ENCODE data around the gene CHD9. TPM values are rescaled to one million over a fixed set of nuclear protein-coding genes. Genes with fewer than 3 reads are reported as not detected.

The CHD9 gene
- total and polyA plus RNA-seq, 7 donors, result 13.8 to 88.5 (median 55.5) TPM

DNA sequence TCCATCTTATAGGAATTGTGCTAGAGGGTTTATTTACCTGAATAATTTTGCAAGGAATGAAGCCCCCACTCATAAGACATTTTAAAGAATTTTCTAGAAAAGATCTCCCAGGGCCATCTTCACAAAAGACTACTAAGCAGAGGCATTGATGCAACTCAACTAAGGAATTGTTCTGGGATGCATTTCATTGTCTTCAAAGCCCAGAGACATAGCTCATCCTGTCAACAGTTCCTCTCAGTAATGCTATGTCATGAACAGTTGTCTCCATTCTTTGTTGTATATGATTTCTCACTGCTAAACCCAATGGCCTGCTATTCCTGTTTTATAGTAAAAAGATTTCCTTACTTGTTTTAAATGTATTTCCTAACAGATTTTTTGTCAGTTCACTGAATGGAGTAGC, 242.7 kb downstream of the CHD9 start:
- Histone ChIP-seq H3K9me3 (no peaks in the 10 kb centered on the region), H3K27me3 (no peaks in the 10 kb centered on the region), H3K4me3 (no peak overlapping the region), H3K27ac (no peak overlapping the region), H3K36me3 (peaks cover 21 to 96% (median 37%) of the 10 kb centered on the region in 4 donors), H3K4me1 (no peaks in the 10 kb centered on the region)
- no peak for TF ChIP-seq POLR2A (IDR thresholded peaks at IDR 0.05)
- TF ChIP-seq, protein P1, sequence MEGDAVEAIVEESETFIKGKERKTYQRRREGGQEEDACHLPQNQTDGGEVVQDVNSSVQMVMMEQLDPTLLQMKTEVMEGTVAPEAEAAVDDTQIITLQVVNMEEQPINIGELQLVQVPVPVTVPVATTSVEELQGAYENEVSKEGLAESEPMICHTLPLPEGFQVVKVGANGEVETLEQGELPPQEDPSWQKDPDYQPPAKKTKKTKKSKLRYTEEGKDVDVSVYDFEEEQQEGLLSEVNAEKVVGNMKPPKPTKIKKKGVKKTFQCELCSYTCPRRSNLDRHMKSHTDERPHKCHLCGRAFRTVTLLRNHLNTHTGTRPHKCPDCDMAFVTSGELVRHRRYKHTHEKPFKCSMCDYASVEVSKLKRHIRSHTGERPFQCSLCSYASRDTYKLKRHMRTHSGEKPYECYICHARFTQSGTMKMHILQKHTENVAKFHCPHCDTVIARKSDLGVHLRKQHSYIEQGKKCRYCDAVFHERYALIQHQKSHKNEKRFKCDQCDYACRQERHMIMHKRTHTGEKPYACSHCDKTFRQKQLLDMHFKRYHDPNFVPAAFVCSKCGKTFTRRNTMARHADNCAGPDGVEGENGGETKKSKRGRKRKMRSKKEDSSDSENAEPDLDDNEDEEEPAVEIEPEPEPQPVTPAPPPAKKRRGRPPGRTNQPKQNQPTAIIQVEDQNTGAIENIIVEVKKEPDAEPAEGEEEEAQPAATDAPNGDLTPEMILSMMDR (IDR thresholded peaks at IDR 0.05), result no peak
- intact Hi-C loops (cut with DNase I), result no loop called here
- DNase-seq, result no peak

DNA sequence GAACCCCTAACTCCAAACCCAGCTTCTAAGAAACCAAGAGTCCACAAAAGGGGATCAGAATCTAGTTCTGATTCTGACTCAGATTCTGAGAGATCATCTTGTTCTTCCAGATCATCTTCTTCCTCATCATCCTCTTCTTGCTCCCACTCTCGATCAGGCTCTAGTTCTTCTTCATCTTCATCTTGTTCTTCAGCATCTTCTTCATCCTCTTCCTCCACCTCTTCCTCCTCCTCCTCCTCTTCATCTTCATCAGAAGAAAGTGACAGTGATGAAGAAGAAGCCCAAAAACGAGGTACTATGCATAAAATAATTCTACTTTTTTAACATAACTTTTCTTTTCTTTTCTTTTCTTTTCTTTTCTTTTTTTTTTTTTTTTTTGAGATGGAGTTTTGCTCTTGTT, 249.5 kb downstream of the CHD9 start:
- H3K36me3 ChIP-seq, result peaks cover 30 to 94% (median 46%) of the 10 kb centered on the region in 4 donors
- H3K27me3 ChIP-seq, result no peaks in the 10 kb centered on the region
- H3K9me3 ChIP-seq, result no peaks in the 10 kb centered on the region
- TF ChIP-seq, protein P1 (IDR thresholded peaks at IDR 0.05), result no peak
- no peak for TF ChIP-seq POLR2A (IDR thresholded peaks at IDR 0.05)
- no peak for TF ChIP-seq EP300 (IDR thresholded peaks at IDR 0.05)
- TF ChIP-seq POLR2AphosphoS5 (IDR thresholded peaks at IDR 0.05), result no peak
- no peak for DNase-seq
- H3K4me1 ChIP-seq, result no peaks in the 10 kb centered on the region
- no peak overlapping the region for H3K27ac ChIP-seq
- no peak overlapping the region for H3K4me3 ChIP-seq
- WGBS, 2 donors, result 88 to 91% methylated on average over 2 of the region's 2 CpGs
- intact Hi-C loops (cut with DNase I), result no loop called here

DNA sequence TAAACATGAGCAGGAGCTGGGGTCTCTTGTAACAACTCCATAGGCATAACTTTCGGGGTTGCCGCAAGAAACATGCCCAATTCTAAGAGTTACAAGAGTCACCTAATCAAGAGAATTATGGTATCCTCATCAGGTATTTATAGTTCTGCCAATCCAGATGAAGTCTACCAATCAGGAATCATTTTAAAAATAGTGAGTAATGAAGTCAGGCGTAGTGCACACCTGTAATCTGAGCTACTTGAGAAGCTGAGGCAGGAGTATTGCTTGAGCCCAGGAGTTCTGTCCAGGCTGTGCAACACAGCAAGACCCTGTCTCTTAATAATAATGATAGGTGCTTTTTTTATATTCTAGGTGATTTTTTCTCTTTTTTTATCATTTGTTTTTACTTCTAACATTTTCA, 251.0 kb downstream of the CHD9 start:
- Histone ChIP-seq H3K4me1 (no peaks in the 10 kb centered on the region), H3K36me3 (peaks cover 24 to 94% (median 43%) of the 10 kb centered on the region in 4 donors), H3K27me3 (no peaks in the 10 kb centered on the region), H3K9me3 (no peaks in the 10 kb centered on the region), H3K27ac (no peak overlapping the region), H3K4me3 (no peak overlapping the region)
- DNase-seq, result no peak
- intact Hi-C loops (cut with DNase I), result no loop called here
- TF ChIP-seq POLR2A (IDR thresholded peaks at IDR 0.05), result no peak
- no peak for TF ChIP-seq POLR2AphosphoS5 (IDR thresholded peaks at IDR 0.05)
- no peak for TF ChIP-seq EP300 (IDR thresholded peaks at IDR 0.05)
- TF ChIP-seq, protein P1 (IDR thresholded peaks at IDR 0.05), result no peak
- 96 to 98% methylated on average over 3 of the region's 3 CpGs for WGBS, 2 donors

DNA sequence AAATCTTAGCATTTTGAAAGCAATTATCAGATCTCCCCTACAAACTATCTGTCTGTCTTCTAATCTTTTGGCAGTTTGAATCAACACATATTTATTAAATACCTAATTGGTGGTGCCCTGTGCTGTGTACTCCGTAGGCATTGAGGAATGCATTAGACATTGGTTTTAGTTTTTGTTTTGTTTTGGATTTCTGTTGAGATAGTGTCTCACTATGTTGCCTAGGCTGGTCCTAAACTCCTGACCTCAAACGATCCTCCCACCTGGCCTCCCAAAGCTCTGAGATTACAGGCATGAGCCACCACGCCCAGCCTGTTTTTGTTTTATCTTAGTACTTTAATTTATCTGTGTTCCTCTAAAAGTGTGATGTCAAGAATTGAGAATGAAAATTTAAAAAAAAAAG, 254.7 kb downstream of the CHD9 start:
- intact Hi-C loops (cut with DNase I), result no loop called here
- 78 to 89% methylated on average over 3 of the region's 3 CpGs for WGBS, 2 donors

DNA sequence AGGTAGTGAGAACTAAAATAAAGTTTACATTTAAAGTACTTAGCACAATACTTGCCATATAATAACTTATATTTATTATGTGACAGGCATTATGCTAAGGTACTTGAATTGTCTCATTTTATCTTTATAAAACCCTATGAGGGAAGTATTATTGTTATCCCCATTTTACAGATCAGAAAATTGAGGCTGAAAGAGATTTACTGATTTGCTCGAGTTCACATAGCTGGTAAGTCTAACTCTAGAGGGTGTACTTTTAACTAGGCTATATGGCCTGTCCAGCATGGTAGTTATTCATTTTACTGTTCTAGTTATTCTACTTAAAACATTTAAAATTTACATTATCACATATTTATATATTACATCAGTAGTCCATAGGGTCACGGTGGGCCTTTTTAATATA, 266.2 kb downstream of the CHD9 start:
- intact Hi-C loops (cut with DNase I), result no loop called here
- no peaks in the 10 kb centered on the region for H3K27me3 ChIP-seq
- DNase-seq, result no peak
- WGBS, 2 donors, result 94 to 97% methylated on average over 2 of the region's 2 CpGs
- H3K36me3 ChIP-seq, result peaks cover 12 to 100% (median 39%) of the 10 kb centered on the region in 4 donors
- no peak overlapping the region for H3K27ac ChIP-seq
- H3K4me1 ChIP-seq, result no peaks in the 10 kb centered on the region
- no peaks in the 10 kb centered on the region for H3K9me3 ChIP-seq
- no peak overlapping the region for H3K4me3 ChIP-seq
- TF ChIP-seq POLR2AphosphoS5 (IDR thresholded peaks at IDR 0.05), result no peak

More for the DNA sequence above, 254.7 kb downstream of the CHD9 start:
- Histone ChIP-seq H3K27ac (no peak overlapping the region), H3K36me3 (peaks cover 21 to 98% (median 39%) of the 10 kb centered on the region in 4 donors), H3K9me3 (no peaks in the 10 kb centered on the region), H3K27me3 (no peaks in the 10 kb centered on the region), H3K4me3 (no peak overlapping the region), H3K4me1 (no peaks in the 10 kb centered on the region)
- DNase-seq, result no peak
- no peak for TF ChIP-seq EP300 (IDR thresholded peaks at IDR 0.05)
- TF ChIP-seq POLR2AphosphoS5 (IDR thresholded peaks at IDR 0.05), result no peak
- TF ChIP-seq, protein P1 (IDR thresholded peaks at IDR 0.05), result no peak
- no peak for TF ChIP-seq POLR2A (IDR thresholded peaks at IDR 0.05)

Measured in sigmoid colon (tissue), 7 donors.